Measurements from ENCODE around the gene LPAR4. TPM values are rescaled to one million over a fixed set of nuclear protein-coding genes. Genes with fewer than 3 reads are reported as not detected.
"Not testable (repeated sequence)": the region's sequence is repeated elsewhere in the genome, so short reads cannot be mapped to it uniquely, and the experiment has no call there.

The LPAR4 gene
- polyA plus RNA-seq, 3 donors: not detected

DNA sequence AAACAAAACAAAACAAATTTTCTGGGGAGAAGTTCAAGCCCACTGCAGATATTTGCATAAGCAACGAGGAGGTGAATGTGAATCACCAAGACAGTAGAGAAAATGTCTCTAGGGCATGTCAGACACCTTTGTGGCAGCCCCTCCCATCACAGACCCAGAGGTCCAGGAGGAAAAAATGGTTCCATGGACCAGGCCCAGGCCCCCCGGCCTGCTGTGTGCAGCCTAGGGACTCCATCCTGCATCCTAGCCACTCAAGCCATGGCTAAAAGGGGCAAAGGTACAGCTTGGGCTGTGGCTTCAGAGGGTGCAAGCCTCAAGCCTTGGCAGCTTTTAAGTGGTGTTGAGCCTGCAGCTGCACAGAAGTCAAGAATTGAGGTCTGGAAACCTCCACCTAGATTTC is 54.0 kb downstream of the LPAR4 start:
- WGBS (ENCODE audit: insufficient coverage): no CpG with 5 or more reads among the region's 2 CpGs

GRCh38 chrX:78802526-78802925 is 55.0 kb downstream of the LPAR4 start:
- DNase-seq; H3K9me3 ChIP-seq (replicated peaks in 1 of 2; ENCODE audit: control insufficient read depth in 1 of 2, insufficient read depth in 1 of 2, low read length in 2 of 2); H3K4me2 ChIP-seq (replicated peaks; ENCODE audit: extremely low read depth, low read length, poor library complexity, severe bottlenecking); H2AFZ ChIP-seq (ENCODE audit: insufficient read depth, low read depth, low read length, poor library complexity, severe bottlenecking); H3K4me1 Mint-ChIP-seq; H3K27ac Mint-ChIP-seq; H3K36me3 Mint-ChIP-seq; H3K27me3 ChIP-seq (ENCODE audit: control insufficient read depth in 2 of 2, insufficient read depth in 2 of 2, low read length in 2 of 2); H3K9ac ChIP-seq (ENCODE audit: insufficient read depth, low read length, poor library complexity, severe bottlenecking); H3K4me3 Mint-ChIP-seq; H3K4me1 ChIP-seq (ENCODE audit: control insufficient read depth in 1 of 2, insufficient read depth in 2 of 2, low read length in 2 of 2); H3K27ac ChIP-seq (ENCODE audit: low read depth in 1 of 2, low read length in 2 of 2); H3K27me3 Mint-ChIP-seq (ENCODE audit: low read depth in 3 of 3); intact Hi-C loops (cut with micrococcal nuclease); H3K4me3 ChIP-seq (replicated peaks in 1 of 3; ENCODE audit: low read depth in 2 of 3, low read length in 3 of 3); H3K36me3 ChIP-seq (replicated peaks in 1 of 2; ENCODE audit: control insufficient read depth in 1 of 2, insufficient read depth in 2 of 2, low read length in 2 of 2); H4K20me1 ChIP-seq (ENCODE audit: insufficient read depth, low read length); H3K79me2 ChIP-seq (ENCODE audit: insufficient read depth, low read length): not testable (repeated sequence)
- H3K9me3 Mint-ChIP-seq: peaks cover 0 to 12% (median 4%) of the 10 kb centered on the region in 7 donors
- WGBS (ENCODE audit: insufficient coverage): no CpG with 5 or more reads among the region's 3 CpGs

More for the DNA sequence above, 54.0 kb downstream of the LPAR4 start:
- Histone ChIP-seq H3K4me2 (replicated peaks; ENCODE audit: extremely low read depth, low read length, poor library complexity, severe bottlenecking) (no peak overlapping the region), H3K27me3 (ENCODE audit: control insufficient read depth in 2 of 2, insufficient read depth in 2 of 2, low read length in 2 of 2) (no peaks in the 10 kb centered on the region), H3K9ac (ENCODE audit: insufficient read depth, low read length, poor library complexity, severe bottlenecking) (no peak overlapping the region), H3K36me3 (replicated peaks in 1 of 2; ENCODE audit: control insufficient read depth in 1 of 2, insufficient read depth in 2 of 2, low read length in 2 of 2) (no peaks in the 10 kb centered on the region), H3K9me3 (replicated peaks in 1 of 2; ENCODE audit: control insufficient read depth in 1 of 2, insufficient read depth in 1 of 2, low read length in 2 of 2) (peaks cover 0 to 3% of the 10 kb centered on the region in 2 donors), H3K79me2 (ENCODE audit: insufficient read depth, low read length) (no peaks in the 10 kb centered on the region), H2AFZ (ENCODE audit: insufficient read depth, low read depth, low read length, poor library complexity, severe bottlenecking) (no peak overlapping the region), H3K4me1 (ENCODE audit: control insufficient read depth in 1 of 2, insufficient read depth in 2 of 2, low read length in 2 of 2) (no peaks in the 10 kb centered on the region), H4K20me1 (ENCODE audit: insufficient read depth, low read length) (no peaks in the 10 kb centered on the region), H3K4me3 (replicated peaks in 1 of 3; ENCODE audit: low read depth in 2 of 3, low read length in 3 of 3) (no peak overlapping the region), H3K27ac (ENCODE audit: low read depth in 1 of 2, low read length in 2 of 2) (no peak overlapping the region)
- peaks cover 0 to 12% (median 4%) of the 10 kb centered on the region in 7 donors for H3K9me3 Mint-ChIP-seq
- TF ChIP-seq, protein P1, sequence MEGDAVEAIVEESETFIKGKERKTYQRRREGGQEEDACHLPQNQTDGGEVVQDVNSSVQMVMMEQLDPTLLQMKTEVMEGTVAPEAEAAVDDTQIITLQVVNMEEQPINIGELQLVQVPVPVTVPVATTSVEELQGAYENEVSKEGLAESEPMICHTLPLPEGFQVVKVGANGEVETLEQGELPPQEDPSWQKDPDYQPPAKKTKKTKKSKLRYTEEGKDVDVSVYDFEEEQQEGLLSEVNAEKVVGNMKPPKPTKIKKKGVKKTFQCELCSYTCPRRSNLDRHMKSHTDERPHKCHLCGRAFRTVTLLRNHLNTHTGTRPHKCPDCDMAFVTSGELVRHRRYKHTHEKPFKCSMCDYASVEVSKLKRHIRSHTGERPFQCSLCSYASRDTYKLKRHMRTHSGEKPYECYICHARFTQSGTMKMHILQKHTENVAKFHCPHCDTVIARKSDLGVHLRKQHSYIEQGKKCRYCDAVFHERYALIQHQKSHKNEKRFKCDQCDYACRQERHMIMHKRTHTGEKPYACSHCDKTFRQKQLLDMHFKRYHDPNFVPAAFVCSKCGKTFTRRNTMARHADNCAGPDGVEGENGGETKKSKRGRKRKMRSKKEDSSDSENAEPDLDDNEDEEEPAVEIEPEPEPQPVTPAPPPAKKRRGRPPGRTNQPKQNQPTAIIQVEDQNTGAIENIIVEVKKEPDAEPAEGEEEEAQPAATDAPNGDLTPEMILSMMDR (IDR thresholded peaks at IDR 0.05): no peak
- H3K4me3 Mint-ChIP-seq: no peak overlapping the region
- no peak for DNase-seq
- no peaks in the 10 kb centered on the region for H3K36me3 Mint-ChIP-seq
- peaks cover 2% of the 10 kb centered on the region for H3K4me1 Mint-ChIP-seq
- no peak overlapping the region for H3K27ac Mint-ChIP-seq
- intact Hi-C loops (cut with micrococcal nuclease): no loop called here
- peaks cover 0 to 1% (median 0%) of the 10 kb centered on the region in 3 donors for H3K27me3 Mint-ChIP-seq (ENCODE audit: low read depth in 3 of 3)

Other genes starting within 250 kb of the LPAR4 start
- not detected for gene RTL3, start 88.4 kb upstream of the LPAR4 start, polyA plus RNA-seq
- gene P2RY10, start 197.7 kb downstream of the LPAR4 start, polyA plus RNA-seq: under 1 TPM; 0.33 to 0.50 (median 0.33) TPM